ENCODE measurements around the gene SLC7A5. TPM values are rescaled to one million over a fixed set of nuclear protein-coding genes. Genes with fewer than 3 reads are reported as not detected.

The SLC7A5 gene
- total and polyA plus RNA-seq, 2 of the 13 experiments (the other 11 are each of a cell fraction or from before 2014, with no cell fraction given) = 79.6 to 155 TPM

- TF ChIP-seq ZBTB39 (CRISPR knock-in tag; IDR thresholded peaks at IDR 0.05) = peak; percentile 89; the same call in 1 of the 2 replicates
- TF ChIP-seq ZNF362 (CRISPR knock-in tag; IDR thresholded peaks at IDR 0.05; ENCODE audit: borderline replicate concordance) = peak; percentile 83
- peak; percentile 85; the same call in 1 of the 2 replicates for TF ChIP-seq KLF9 (CRISPR knock-in tag; IDR thresholded peaks at IDR 0.05; ENCODE audit: low read depth)
- peak; percentile 63; the same call in 1 of the 2 replicates for TF ChIP-seq NFKB2 (CRISPR knock-in tag; IDR thresholded peaks at IDR 0.05; ENCODE audit: borderline replicate concordance)
- TF ChIP-seq RFX5 (IDR thresholded peaks at IDR 0.05; ENCODE audit: low read depth, low read length) = no peak
- peak; percentile 94 for TF ChIP-seq MEF2D (CRISPR knock-in tag; IDR thresholded peaks at IDR 0.05)
- TF ChIP-seq ATM (IDR thresholded peaks at IDR 0.05; ENCODE audit: borderline replicate concordance) = no peak
- TF ChIP-seq CBX5 (CRISPR knock-in tag; IDR thresholded peaks at IDR 0.05; ENCODE audit: borderline replicate concordance) = peak; percentile 94
- no peak for TF ChIP-seq MLXIP (CRISPR knock-in tag; IDR thresholded peaks at IDR 0.05; ENCODE audit: borderline replicate concordance)
- TF ChIP-seq ZFYVE20 (CRISPR knock-in tag; IDR thresholded peaks at IDR 0.05; ENCODE audit: borderline replicate concordance, low read depth) = no peak
- TF ChIP-seq RFXAP (CRISPR knock-in tag; IDR thresholded peaks at IDR 0.05; ENCODE audit: borderline replicate concordance) = peak; percentile 88; the same call in 1 of the 2 replicates
- TF ChIP-seq HOXA7 (CRISPR knock-in tag; IDR thresholded peaks at IDR 0.05) = no peak
- 0 out of 2 replicates have a peak, but pooled peaks have one; percentile 24 for TF ChIP-seq SOX13 (IDR thresholded peaks at IDR 0.05)
- peak in 1 of 2 experiments; percentile 90; a peak in 2 of 4 replicates for TF ChIP-seq SOX13 (CRISPR knock-in tag; conservative IDR thresholded peaks at IDR 0.05 in 1 of 2, IDR thresholded peaks at IDR 0.05 in 1 of 2)
- TF ChIP-seq HMG20B (CRISPR knock-in tag; conservative IDR thresholded peaks at IDR 0.05) = peak; percentile 85; the same call in 1 of the 2 replicates
- peak; percentile 65 for TF ChIP-seq HNRNPLL (IDR thresholded peaks at IDR 0.05; ENCODE audit: low read depth, low read length, poor library complexity, severe bottlenecking)
- TF ChIP-seq ZSCAN9 (CRISPR knock-in tag; IDR thresholded peaks at IDR 0.05; ENCODE audit: borderline replicate concordance) = peak; percentile 68; the same call in 1 of the 2 replicates
- TF ChIP-seq, protein P1, sequence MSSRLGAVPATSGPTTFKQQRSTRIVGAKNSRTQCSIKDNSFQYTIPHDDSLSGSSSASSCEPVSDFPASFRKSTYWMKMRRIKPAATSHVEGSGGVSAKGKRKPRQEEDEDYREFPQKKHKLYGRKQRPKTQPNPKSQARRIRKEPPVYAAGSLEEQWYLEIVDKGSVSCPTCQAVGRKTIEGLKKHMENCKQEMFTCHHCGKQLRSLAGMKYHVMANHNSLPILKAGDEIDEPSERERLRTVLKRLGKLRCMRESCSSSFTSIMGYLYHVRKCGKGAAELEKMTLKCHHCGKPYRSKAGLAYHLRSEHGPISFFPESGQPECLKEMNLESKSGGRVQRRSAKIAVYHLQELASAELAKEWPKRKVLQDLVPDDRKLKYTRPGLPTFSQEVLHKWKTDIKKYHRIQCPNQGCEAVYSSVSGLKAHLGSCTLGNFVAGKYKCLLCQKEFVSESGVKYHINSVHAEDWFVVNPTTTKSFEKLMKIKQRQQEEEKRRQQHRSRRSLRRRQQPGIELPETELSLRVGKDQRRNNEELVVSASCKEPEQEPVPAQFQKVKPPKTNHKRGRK (CRISPR knock-in tag; IDR thresholded peaks at IDR 0.05) = peak; percentile 58; the same call in 1 of the 2 replicates
- peak; percentile 52; the same call in 1 of the 2 replicates for TF ChIP-seq ZNF546 (CRISPR knock-in tag; conservative IDR thresholded peaks at IDR 0.05)
- TF ChIP-seq ZNF879 (CRISPR knock-in tag; IDR thresholded peaks at IDR 0.05) = no peak
Measured at GRCh38 chr16:87850009-87851006, 19.0 kb downstream of the SLC7A5 start (continued).
